Mucosa of rectum (tissue), 2 donors: ENCODE data around the gene HTT-AS.
A peak's percentile ranks its signal among the peaks of the same experiment; 100 is the strongest.
"Not testable (repeated sequence)": the region's sequence is repeated elsewhere in the genome, so short reads cannot be mapped to it uniquely, and the experiment has no call there.

Source experiments
- H3K27ac ChIP-seq, 2 donors: one replicate each; pipeline ENCODE4 v1.7.0; 2013; ENCODE audit warnings: inconsistent platforms in 2 of 2, low read depth in 2 of 2, low read length in 2 of 2
- H3K27me3 ChIP-seq, 2 donors: one replicate each; pipeline ENCODE4 v1.7.0; 2013; ENCODE audit warnings: low read length in 2 of 2; ENCODE audit not compliant: control insufficient read depth in 2 of 2, insufficient read depth in 2 of 2
- H3K36me3 ChIP-seq, 2 donors: one replicate each; pipeline ENCODE4 v1.7.0; 2013; ENCODE audit warnings: low read length in 2 of 2; ENCODE audit not compliant: control insufficient read depth in 2 of 2, insufficient read depth in 2 of 2
- H3K4me1 ChIP-seq, 2 donors: one replicate each; pipeline ENCODE4 v1.7.0; 2013; ENCODE audit warnings: low read length in 2 of 2, mild to moderate bottlenecking in 1 of 2; ENCODE audit not compliant: control insufficient read depth in 2 of 2, insufficient read depth in 2 of 2
- H3K4me3 ChIP-seq, 2 donors: one replicate each; pipeline ENCODE4 v1.7.0; 2013; ENCODE audit warnings: low read length in 2 of 2
- H3K9ac ChIP-seq, 2 donors: one replicate each; pipeline ENCODE4 v1.7.0; 2013; ENCODE audit warnings: low read length in 2 of 2, low read depth in 1 of 2, mild to moderate bottlenecking in 1 of 2
- H3K9me3 ChIP-seq, 2 donors: one replicate each; pipeline ENCODE4 v1.7.0; 2013; ENCODE audit warnings: low read length in 2 of 2; ENCODE audit not compliant: control insufficient read depth in 2 of 2
- donor health status: healthy.
- donor health status: Normal muscosa, but diverticular disease.

The HTT-AS gene

DNA sequence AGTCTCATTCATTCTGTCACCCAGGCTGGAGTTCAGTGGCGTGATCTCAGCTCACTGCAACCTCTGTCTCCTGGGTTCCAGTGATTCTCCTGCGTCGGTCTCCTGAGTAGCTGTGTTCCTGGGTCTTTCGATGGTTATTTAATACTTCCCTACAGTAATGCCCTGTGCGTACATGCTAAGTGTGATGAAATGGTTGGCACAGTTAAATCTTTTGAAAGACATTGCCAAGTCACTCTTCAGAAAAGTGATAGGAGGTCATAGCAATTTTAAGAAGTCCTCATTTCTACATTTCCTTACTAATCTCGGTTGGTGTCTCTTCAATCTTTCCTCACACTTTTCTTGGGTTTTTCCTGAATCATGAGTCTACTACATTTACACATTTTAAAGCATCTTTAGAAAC is 14.4 kb downstream of the HTT-AS start:
- no peak overlapping the region for H3K27ac ChIP-seq
- no peaks in the 10 kb centered on the region for H3K4me1 ChIP-seq
- no peaks in the 10 kb centered on the region for H3K36me3 ChIP-seq
- H3K9me3 ChIP-seq, result peaks cover 0 to 5% of the 10 kb centered on the region in 2 donors
- no peaks in the 10 kb centered on the region for H3K27me3 ChIP-seq
- no peak overlapping the region for H3K4me3 ChIP-seq
- no peak overlapping the region for H3K9ac ChIP-seq

DNA sequence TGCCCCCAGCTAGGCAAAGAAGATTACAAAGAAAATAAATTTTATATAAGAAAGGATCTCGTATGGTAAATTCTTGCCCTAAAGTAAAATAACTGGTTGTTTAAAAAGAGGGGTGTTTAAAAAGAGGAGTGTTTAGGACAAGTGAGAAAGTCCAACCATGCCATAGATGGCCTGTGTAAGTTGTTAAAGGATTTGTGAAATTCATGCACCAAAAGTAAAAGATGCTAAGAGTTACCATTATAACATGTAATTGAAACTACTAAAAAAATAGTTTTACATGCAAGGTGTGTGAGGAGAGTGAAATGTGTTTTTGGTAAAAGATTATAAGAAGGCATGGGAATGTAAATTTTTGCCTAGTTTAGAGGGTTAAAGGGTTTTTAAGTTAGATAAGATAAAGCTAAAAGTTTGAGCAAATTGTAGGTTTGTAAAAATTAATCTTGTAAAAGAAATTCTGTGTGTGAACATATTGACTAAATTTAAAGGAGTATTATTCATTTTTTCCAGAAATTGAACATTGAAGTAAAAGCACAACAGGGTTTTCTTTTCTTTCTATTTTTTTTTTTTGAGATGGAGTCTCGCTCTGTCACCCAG is 20.1 kb downstream of the HTT-AS start:
- peaks cover 0 to 5% of the 10 kb centered on the region in 2 donors for H3K9me3 ChIP-seq
- no peaks in the 10 kb centered on the region for H3K27me3 ChIP-seq
- no peak overlapping the region for H3K27ac ChIP-seq
- no peak overlapping the region for H3K9ac ChIP-seq
- no peaks in the 10 kb centered on the region for H3K36me3 ChIP-seq
- H3K4me1 ChIP-seq, result no peaks in the 10 kb centered on the region
- H3K4me3 ChIP-seq, result no peak overlapping the region

DNA sequence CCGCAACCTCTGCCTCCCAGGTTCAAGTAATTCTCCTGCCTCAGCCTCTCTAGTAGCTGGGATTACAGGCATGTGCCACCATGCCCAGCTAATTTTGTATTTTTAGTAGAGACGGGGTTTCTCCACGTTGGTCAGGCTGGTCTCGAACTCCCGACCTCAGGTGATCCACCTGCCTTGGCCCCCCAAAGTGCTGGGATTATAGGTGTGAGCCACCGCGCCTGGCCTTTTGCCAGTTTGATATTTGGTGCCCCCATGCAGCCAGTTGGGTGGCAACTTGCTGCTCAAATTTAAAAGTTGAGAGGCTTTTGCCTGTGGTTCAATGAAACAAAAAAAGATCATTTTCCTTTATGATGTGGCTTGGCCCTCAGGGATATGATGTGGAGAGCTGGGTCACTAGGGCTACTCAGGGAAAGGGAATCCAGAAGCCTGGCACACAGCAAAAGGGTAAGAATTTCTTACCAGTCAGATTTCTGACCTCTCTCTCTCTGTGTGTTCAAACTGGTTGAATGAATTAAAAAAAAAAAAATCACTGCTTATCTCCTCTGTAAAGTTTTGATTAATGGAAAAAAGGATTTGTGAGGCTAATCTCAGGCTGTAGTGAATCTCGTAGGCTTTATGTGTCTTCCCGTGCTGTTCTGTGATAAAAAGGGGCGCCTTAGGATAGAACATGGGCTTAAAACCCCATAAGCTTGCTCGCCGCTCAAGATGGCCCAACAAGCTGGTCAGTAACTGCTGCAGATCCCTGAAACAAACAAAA is 23.0 kb downstream of the HTT-AS start:
- not testable (repeated sequence) for H3K27me3 ChIP-seq, H3K9me3 ChIP-seq, H3K4me3 ChIP-seq, H3K27ac ChIP-seq, H3K4me1 ChIP-seq, H3K36me3 ChIP-seq, H3K9ac ChIP-seq

DNA sequence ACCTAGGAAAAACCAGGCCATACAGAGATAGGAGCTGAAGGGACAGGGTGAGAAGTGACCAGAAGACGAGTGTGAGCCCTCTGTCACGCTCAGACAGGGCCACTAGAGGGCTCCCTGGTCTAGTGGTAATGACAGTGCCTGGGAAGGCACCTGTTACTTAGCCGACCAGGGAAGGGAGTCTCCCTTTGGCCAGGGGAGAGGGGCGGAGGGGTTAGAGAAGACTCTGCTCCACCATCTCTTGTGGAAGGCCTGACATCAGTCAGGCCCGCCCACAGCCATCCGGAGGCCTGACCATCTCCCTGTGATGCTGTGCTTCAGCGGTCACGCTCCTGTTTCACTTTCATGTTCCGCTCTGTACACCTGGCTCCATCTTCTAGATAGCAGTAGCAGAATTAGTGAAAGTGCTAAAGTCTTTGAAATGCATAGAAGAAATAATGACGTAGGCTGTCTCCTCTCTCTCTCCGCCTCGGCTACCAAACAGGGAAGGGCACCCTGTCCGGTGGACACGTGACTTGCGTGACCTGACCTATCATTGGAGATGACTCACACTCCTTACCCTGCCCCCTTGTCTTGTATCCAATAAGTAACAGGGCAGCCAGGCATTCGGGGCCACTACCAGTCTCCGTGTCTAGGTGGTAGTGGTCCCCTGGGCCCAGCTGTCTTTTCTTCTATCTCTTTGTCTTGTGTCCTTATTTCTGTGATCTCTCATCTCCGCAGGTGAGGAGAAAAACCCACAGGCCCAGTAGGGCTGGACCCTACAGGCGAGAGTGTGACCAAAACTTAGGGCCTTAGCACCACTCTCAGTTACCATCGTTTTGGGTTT is 26.7 kb downstream of the HTT-AS start:
- H3K4me1 ChIP-seq, result peaks cover 5 to 9% of the 10 kb centered on the region in 2 donors
- H3K27ac ChIP-seq, result peak overlapping the region; percentile 5 to 56
- H3K9me3 ChIP-seq, result no peaks in the 10 kb centered on the region
- H3K9ac ChIP-seq, result peak overlapping the region; percentile 41 to 53
- no peaks in the 10 kb centered on the region for H3K27me3 ChIP-seq
- no peaks in the 10 kb centered on the region for H3K36me3 ChIP-seq
- H3K4me3 ChIP-seq, result peak overlapping the region; percentile 68 to 69

DNA sequence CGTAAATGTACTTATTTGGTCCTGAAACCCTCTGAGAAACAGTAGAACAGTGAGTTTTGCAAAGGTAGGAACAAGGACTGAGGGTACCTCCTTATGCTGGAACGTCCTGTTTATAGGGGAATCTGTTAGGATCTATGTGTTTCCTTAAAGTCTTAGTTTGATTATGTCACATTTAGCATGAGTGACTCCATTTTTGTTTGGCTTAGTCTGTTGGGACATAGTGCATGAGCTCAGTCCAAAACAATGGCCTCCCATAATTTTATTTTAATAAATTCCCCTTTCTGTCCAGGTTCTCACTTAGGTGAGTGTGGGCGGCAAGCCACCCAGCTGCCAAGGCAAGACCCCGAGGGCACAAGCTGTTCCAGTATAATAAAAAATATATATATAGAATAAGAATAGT is 27.7 kb downstream of the HTT-AS start:
- Histone ChIP-seq H3K36me3 (no peaks in the 10 kb centered on the region), H3K9me3 (no peaks in the 10 kb centered on the region), H3K27me3 (no peaks in the 10 kb centered on the region), H3K9ac (no peak overlapping the region), H3K4me1 (peaks cover 5 to 17% of the 10 kb centered on the region in 2 donors), H3K27ac (no peak overlapping the region), H3K4me3 (no peak overlapping the region)

DNA sequence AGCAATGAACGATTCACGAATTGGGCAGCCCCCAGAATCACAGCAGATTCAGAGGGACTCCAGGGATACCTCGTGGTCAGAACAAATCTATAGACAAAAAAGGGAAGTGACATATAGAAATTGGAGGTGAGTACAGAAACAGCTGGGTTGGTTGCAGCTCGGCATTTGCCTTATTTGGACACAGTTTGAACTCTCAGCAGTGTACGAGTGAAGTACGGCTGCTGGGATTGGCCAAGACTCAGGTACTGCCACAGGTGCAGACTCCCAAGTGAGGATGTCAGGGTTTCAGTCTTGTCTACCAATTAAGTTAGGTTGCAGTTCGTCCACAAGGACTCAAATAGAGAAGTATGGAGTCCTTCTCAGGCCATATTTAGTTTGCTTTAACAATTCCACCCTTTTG is 28.2 kb downstream of the HTT-AS start:
- H3K27ac ChIP-seq, result no peak overlapping the region
- H3K36me3 ChIP-seq, result no peaks in the 10 kb centered on the region
- no peaks in the 10 kb centered on the region for H3K27me3 ChIP-seq
- no peaks in the 10 kb centered on the region for H3K9me3 ChIP-seq
- H3K4me3 ChIP-seq, result no peak overlapping the region
- H3K9ac ChIP-seq, result no peak overlapping the region
- peaks cover 7 to 21% of the 10 kb centered on the region in 2 donors for H3K4me1 ChIP-seq

DNA sequence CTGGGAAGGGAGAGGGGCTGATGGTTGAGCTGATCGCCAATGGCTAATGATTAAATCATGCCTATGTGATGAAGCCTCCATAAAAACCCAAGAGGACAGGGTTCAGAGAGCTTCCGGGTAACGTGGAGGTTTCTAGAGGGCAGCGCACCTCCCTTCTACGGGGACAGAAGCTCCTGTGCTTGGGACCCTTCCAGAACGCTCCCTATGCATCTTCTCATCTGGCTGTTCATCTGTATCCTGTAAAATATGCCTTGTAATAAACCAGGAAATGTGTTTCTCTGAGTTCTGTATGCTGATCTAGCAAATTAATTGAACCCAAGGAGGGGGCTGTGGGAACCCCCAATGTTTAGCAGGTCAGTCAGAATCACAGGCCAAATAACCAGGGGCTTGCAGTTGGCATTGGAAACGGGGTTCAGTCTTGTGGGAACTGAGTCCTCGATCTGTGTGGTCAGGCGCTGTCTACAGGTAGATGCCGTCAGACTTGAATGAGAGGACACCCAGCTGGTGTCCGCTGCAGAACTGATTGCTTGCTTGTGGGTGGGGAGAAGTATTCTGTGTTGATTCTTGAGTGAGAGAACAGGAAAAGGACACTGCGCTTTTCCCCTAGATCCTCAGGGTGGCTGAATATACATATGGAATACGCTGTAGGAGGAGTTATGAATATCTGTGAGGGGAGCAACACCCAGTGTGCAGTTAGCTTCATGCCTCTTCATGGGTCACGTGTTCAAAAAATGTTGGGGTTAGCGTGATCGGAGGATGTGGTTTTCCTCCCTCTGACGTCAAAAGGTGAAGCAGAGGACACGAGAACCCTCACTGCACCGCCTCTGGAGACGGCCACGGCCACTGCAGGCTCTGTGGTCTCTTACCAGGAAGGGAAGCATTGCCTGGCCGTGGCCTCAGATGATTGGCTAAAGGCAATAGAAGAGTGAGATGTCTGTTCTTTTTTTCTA is 29.2 kb downstream of the HTT-AS start:
- no peaks in the 10 kb centered on the region for H3K36me3 ChIP-seq
- peaks cover 10 to 25% of the 10 kb centered on the region in 2 donors for H3K4me1 ChIP-seq
- no peak overlapping the region for H3K4me3 ChIP-seq
- H3K9me3 ChIP-seq, result no peaks in the 10 kb centered on the region
- H3K9ac ChIP-seq, result no peak overlapping the region
- H3K27me3 ChIP-seq, result no peaks in the 10 kb centered on the region
- H3K27ac ChIP-seq, result peak overlapping the region in 1 of 2 donors; percentile 9

DNA sequence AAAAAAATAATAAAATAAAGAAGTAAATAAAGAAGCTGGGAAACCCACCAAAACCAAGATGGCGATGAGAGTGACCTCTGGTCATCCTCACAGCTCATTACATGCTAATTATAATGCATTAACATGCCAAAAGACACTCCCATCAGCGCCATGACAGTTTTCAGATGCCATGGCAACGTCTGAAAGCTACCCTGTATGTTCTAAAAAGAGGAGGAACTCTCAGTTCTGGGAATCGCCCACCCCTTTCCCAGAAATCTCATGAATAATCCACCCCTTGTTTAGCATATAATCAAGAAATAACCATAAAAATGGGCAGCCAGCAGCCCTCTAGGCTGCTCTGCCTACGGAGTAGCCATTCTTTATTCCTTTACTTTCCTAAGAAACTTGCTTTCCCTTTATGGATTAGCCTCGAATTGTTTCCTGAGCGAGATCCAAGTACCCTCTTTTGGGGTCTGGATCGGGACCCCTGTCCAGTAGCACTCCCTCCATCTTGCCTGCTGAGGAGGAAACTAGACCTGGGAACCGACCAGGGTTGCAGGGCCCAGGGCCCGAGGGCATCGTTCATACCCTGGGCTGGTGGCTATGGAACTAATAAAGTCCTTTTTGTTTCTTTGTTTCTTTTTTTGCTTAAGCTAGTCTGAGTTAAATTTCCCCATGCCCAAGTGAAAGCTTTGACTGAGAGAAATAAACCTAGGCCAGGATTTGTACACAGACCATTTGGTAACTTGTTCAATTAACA is 30.9 kb downstream of the HTT-AS start:
- Histone ChIP-seq H3K36me3 (no peaks in the 10 kb centered on the region), H3K4me3 (no peak overlapping the region), H3K9ac (no peak overlapping the region), H3K9me3 (no peaks in the 10 kb centered on the region), H3K27ac (no peak overlapping the region), H3K27me3 (no peaks in the 10 kb centered on the region), H3K4me1 (peaks cover 10 to 25% of the 10 kb centered on the region in 2 donors)

DNA sequence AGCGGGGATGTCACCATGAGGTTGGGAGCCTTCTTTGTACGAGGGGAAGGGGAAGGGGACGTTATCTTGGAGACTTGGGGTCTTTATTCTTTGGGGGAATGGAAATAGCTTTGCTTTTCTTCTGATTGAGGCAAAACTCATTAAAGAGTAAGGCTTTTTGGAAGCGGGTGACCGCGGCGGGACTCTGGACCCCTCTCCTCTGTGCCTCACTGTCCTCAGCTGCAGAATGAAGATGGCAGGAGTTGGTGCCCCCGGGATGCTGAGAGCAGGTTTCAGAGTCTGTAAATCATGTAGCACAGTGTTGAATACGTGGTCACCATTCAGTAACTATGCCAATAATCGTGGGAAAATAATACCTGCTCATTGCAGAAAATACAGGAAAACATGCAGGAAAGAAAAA is 32.1 kb downstream of the HTT-AS start:
- Histone ChIP-seq H3K9ac (peak overlapping the region; percentile 54 to 72), H3K27ac (peak overlapping the region in 1 of 2 donors; percentile 48), H3K9me3 (no peaks in the 10 kb centered on the region), H3K4me1 (peaks cover 12 to 24% of the 10 kb centered on the region in 2 donors), H3K27me3 (no peaks in the 10 kb centered on the region), H3K36me3 (no peaks in the 10 kb centered on the region), H3K4me3 (peak overlapping the region; percentile 75 to 78)
